GM12878 (cell line): ENCODE data around the gene GIGYF1. TPM values are rescaled to one million over a fixed set of nuclear protein-coding genes. Genes with fewer than 3 reads are reported as not detected.

Experiments
- ATAC-seq: fragments of 200-7000 bp; cut with Tn5 transposase; 3 replicates; pipeline ENCODE4 v1.9.1; 2020; ENCODE audit warnings: mild to moderate bottlenecking, moderate library complexity
- BruUV-seq: library from RNA; stranded (reverse); fragments of 400-500 nt; replicated peaks from 2 replicates; lab custom pipeline; 2021; lab: Mats Ljungman, UMichigan
- CTCF ChIA-PET: fragments of 300-600 bp; sonication (Branson Sonifier 250); formaldehyde crosslinking; extraction: SDS; loops from one replicate; lab custom pipeline; 2021; ENCODE audit warnings: inconsistent platforms; lab: Yijun Ruan, JAX
- POLR2A ChIA-PET: fragments of 350-600 bp; formaldehyde crosslinking; extraction: SDS; loops from one replicate; lab custom pipeline; 2021; ENCODE audit warnings: inconsistent platforms; lab: Charles Lee
- RAD21 ChIA-PET: fragments of 300-600 bp; sonication (Branson Sonifier 250); formaldehyde crosslinking; loops from one replicate; lab custom pipeline; 2023; ENCODE audit warnings: antibody characterized with exemption; ENCODE audit not compliant: unreplicated experiment; lab: Charles Lee
- SMC1A ChIA-PET: fragments of 300-600 bp; sonication (Branson Sonifier 250); formaldehyde crosslinking; loops from one replicate; lab custom pipeline; 2023; ENCODE audit not compliant: unreplicated experiment, uncharacterized antibody; lab: Charles Lee
- DNase-seq: peaks from one replicate; pipeline ENCODE4 v3.0.0-alpha.2; 2011; ENCODE audit warnings: low read depth, low spot score
- FAIRE-seq: peaks from 3 replicates; lab custom pipeline; 2011; peaks lifted over from hg19 to GRCh38; lab: Jason Lieb, UNC
- H2AFZ ChIP-seq: 2 replicates; pipeline ENCODE4 v1.6.0; 2011; ENCODE audit warnings: low read depth, low read length, control low read depth; ENCODE audit not compliant: control insufficient read depth
- H3K27ac ChIP-seq: 2 replicates; pipeline ENCODE4 v1.5.1; 2011; ENCODE audit warnings: control low read depth; ENCODE audit not compliant: control insufficient read depth, insufficient read depth
- H3K27me3 ChIP-seq, 2 experiments: replicated peaks in 1 of 2; 2 replicates each; pipeline versions ENCODE4 v1.6.0 to v1.6.1; 2011; ENCODE audit warnings: low read length in 1 of 2; ENCODE audit not compliant: control insufficient read depth in 2 of 2, insufficient read depth in 2 of 2
- H3K36me3 ChIP-seq, 2 experiments: 2 replicates each; pipeline ENCODE4 v1.5.1; 2011; ENCODE audit warnings: low read length in 1 of 2; ENCODE audit not compliant: control insufficient read depth in 2 of 2, insufficient read depth in 2 of 2
- H3K4me1 ChIP-seq: 2 replicates; pipeline ENCODE4 v1.6.1; 2011; ENCODE audit warnings: mild to moderate bottlenecking, low read length, moderate library complexity, mixed read lengths; ENCODE audit not compliant: control insufficient read depth, insufficient read depth
- H3K4me2 ChIP-seq: 2 replicates; pipeline ENCODE4 v1.6.0; 2011; ENCODE audit warnings: control low read depth; ENCODE audit not compliant: control insufficient read depth, insufficient read depth
- H3K4me3 ChIP-seq: fragments of 200-600 bp; sonication (generic); 2 replicates; pipeline ENCODE4 v1.5.1; 2016
- H3K79me2 ChIP-seq: 2 replicates; pipeline ENCODE4 v1.6.0; 2011; ENCODE audit warnings: low read length; ENCODE audit not compliant: control insufficient read depth, insufficient read depth
- H3K9ac ChIP-seq: 2 replicates; pipeline ENCODE4 v1.8.0; 2011; ENCODE audit warnings: low read length, control low read depth, mixed read lengths; ENCODE audit not compliant: control insufficient read depth, insufficient read depth
- H3K9me3 ChIP-seq: replicated peaks from 3 replicates; pipeline ENCODE4 v1.5.1; 2011; ENCODE audit warnings: mild to moderate bottlenecking, low read length; ENCODE audit not compliant: control insufficient read depth, insufficient read depth
- H4K20me1 ChIP-seq: 2 replicates; pipeline ENCODE4 v1.6.0; 2011; ENCODE audit not compliant: control insufficient read depth, insufficient read depth
- CHD2 ChIP-seq: IDR thresholded peaks from 2 replicates; pipeline ENCODE4 v1.6.1; 2011; ENCODE audit warnings: low read depth, low read length, improper control_type of control experiment, borderline replicate concordance
- E2F4 ChIP-seq: IDR thresholded peaks from 2 replicates; pipeline ENCODE4 v1.6.1; 2012; ENCODE audit warnings: low read depth, low read length, improper control_type of control experiment
- GATAD2B ChIP-seq: fragments of 450-650 bp; conservative IDR thresholded peaks from 2 replicates; pipeline ENCODE4 v1.6.1; 2017; ENCODE audit warnings: low read depth, mild to moderate bottlenecking, moderate library complexity
- HDAC2 ChIP-seq: fragments of 200-600 bp; sonication (generic); IDR thresholded peaks from 2 replicates; pipeline ENCODE4 v1.6.1; 2017
- JUND ChIP-seq: IDR thresholded peaks from 2 replicates; pipeline ENCODE4 v1.6.1; 2012; ENCODE audit warnings: low read depth, mild to moderate bottlenecking, low read length, improper control_type of control experiment, moderate library complexity
- LARP7 ChIP-seq: fragments of 450-650 bp; IDR thresholded peaks from 2 replicates; pipeline ENCODE4 v1.6.1; 2017; ENCODE audit warnings: mild to moderate bottlenecking
- NFXL1 ChIP-seq: fragments of 450-650 bp; IDR thresholded peaks from 2 replicates; pipeline ENCODE4 v1.6.1; 2017; ENCODE audit warnings: antibody characterized with exemption, mild to moderate bottlenecking, borderline replicate concordance
- RELA ChIP-seq: fragments of 450-650 bp; IDR thresholded peaks from 2 replicates; pipeline ENCODE4 v1.8.0; 2014; ENCODE audit warnings: borderline replicate concordance; ENCODE audit not compliant: partially characterized antibody
- SIN3A ChIP-seq: IDR thresholded peaks from 2 replicates; pipeline ENCODE4 v1.6.1; 2012; ENCODE audit warnings: low read depth, low read length, improper control_type of control experiment
- USF1 ChIP-seq: IDR thresholded peaks from 2 replicates; pipeline ENCODE4 v1.6.1; 2011; ENCODE audit warnings: borderline replicate concordance, low read depth, mild to moderate bottlenecking, moderate library complexity, mixed read lengths, low read length; ENCODE audit not compliant: insufficient read depth; ENCODE audit errors: extremely low read length
- ZNF217 ChIP-seq: fragments of 450-650 bp; IDR thresholded peaks from 2 replicates; pipeline ENCODE4 v1.6.1; 2017; ENCODE audit warnings: antibody characterized with exemption, mild to moderate bottlenecking
- WGBS: methylation state at CpG from one replicate; pipeline ENCODE4 v1.1.6; 2016; ENCODE audit warnings: low lambda C conversion rate; ENCODE audit not compliant: insufficient replicate concordance, insufficient coverage; ENCODE audit errors: missing lambda C conversion rate; 5-methylcytosine and 5-hydroxymethylcytosine counted together
- in situ Hi-C: fragments of 300-500 bp; cut with MboI; formaldehyde crosslinking; loops from 9 replicates; pipeline ENCODE4 v1.14.3; 2018; ENCODE audit warnings: mixed read lengths
- intact Hi-C: fragments of 100-400 bp; cut with micrococcal nuclease; formaldehyde crosslinking; loops from one replicate; pipeline ENCODE4 v1.14.2; 2022; ENCODE audit not compliant: unreplicated experiment
- polyA plus RNA-seq, 11 experiments: library from polyadenylated mRNA; depleted of rRNA in 4 of 11; unstranded in 6 of 11; stranded (reverse) in 5 of 11; fragments of >200 nt; fragmentation: Nextera tagmentation in 4 of 11; fragmentation: Illumina TruSeq in 1 of 11; extraction: Ambion mirVana in 4 of 11; extraction: Trizol in 1 of 11; gene quantifications; 1 replicate in 1 of 11; 2 replicates in 10 of 11; pipeline versions ENCODE4 v1.2.1 to v1.2.3, GENCODE V29; 2011 to 2016; ENCODE audit warnings: inconsistent platforms in 2 of 11, missing spikeins in 2 of 11, low read depth in 1 of 11
- total RNA-seq, 4 experiments: library from RNA; depleted of rRNA in 3 of 4; stranded (reverse); fragments of >200 nt in 3 of 4; fragmentation: Illumina TruSeq in 1 of 4; extraction: Trizol in 1 of 4; gene quantifications; 2 replicates each; pipeline versions ENCODE4 v1.2.1 to v1.2.3, GENCODE V29; 2013 to 2021
- TF ChIP-seq, protein P1 (sequence below): IDR thresholded peaks from 2 replicates; pipeline ENCODE4 v1.6.1; 2012; ENCODE audit warnings: low read length, inconsistent platforms
- TF ChIP-seq, protein P2 (sequence below): fragments of 450-650 bp; IDR thresholded peaks from 2 replicates; pipeline ENCODE4 v1.6.1; 2016; ENCODE audit warnings: mild to moderate bottlenecking
- TF ChIP-seq, protein P3 (sequence below): fragments of 450-650 bp; IDR thresholded peaks from 2 replicates; pipeline ENCODE4 v1.6.1; 2014; ENCODE audit warnings: mild to moderate bottlenecking

GIGYF1 gene
- total and polyA plus RNA-seq, 10 of the 15 experiments (the other 5 are each of a cell fraction or from before 2014, with no cell fraction given), result 0.31 to 47.2 (median 9.9) TPM

DNA sequence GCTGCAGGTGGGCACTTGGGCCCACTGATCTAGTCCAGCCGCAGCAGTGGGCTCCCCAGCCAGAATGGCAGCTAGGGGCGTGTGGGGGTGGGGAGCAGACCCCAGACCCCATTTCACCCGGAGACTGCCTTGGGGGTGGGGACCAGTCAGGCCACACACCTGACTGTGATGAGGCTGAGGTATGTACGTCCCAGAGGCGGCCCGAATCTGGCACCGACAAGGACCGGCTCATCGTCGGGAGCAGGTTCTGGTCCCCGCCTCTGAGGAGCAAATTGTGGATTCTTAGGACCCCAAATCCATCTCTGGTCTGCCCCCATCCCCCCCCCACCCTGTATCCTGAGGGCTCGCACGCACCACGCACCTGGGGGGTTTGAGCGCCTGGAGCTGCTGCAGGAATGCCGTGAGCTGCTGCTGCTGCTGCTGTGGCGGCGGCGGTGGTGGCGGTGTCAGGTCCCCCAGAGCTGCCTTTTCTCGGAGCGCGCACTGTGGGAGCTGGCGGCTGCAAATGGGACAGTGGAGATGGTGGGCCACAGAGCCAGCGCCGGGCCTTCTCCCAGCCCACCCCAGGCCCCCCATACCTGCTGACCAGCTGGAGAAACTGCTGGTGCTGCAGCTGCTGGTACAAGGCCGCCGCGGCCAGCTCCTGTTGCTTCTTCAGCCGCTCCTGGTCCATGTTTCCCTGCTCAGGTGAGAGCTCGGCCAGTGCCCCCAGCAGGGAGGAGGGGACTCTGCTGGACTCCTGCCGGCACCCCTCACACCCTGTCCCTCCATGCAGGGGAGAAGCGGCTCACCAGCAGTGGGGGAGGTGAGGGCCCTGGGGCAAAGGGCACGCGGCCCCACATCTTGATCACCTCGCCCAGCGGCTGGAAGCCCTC lies 10.2 kb downstream of the GIGYF1 start:
- in situ Hi-C loops, result loop anchor here (25.0 kb wide), 1 partner anchor 222 kb away; the partner anchor contains the start of gene SPACDR
- H3K36me3 ChIP-seq, result peaks cover 0 to 50% of the 10 kb centered on the region in 2 experiments; a peak in 3 of 4 replicates
- WGBS, result 97% methylated on average over 24 of the region's 37 CpGs

More for the DNA sequence above, 10.2 kb downstream of the GIGYF1 start:
- CTCF ChIA-PET, result interaction anchor here (1.1 to 1.9 kb wide), 2 partner anchors 7 to 22 kb away, joined by 3 to 5 read pairs; partner anchors contain the start of gene POP7
- H4K20me1 ChIP-seq, result no peaks in the 10 kb centered on the region
- peaks cover 6% of the 10 kb centered on the region for H3K79me2 ChIP-seq
- SMC1A ChIA-PET, result no interaction called here
- H3K27ac ChIP-seq, result no peak overlapping the region
- no peak overlapping the region for H2AFZ ChIP-seq
- intact Hi-C loops, result no loop called here
- no TSS peak for BruUV-seq
- no peaks in the 10 kb centered on the region for H3K27me3 ChIP-seq
- TF ChIP-seq, protein P1, sequence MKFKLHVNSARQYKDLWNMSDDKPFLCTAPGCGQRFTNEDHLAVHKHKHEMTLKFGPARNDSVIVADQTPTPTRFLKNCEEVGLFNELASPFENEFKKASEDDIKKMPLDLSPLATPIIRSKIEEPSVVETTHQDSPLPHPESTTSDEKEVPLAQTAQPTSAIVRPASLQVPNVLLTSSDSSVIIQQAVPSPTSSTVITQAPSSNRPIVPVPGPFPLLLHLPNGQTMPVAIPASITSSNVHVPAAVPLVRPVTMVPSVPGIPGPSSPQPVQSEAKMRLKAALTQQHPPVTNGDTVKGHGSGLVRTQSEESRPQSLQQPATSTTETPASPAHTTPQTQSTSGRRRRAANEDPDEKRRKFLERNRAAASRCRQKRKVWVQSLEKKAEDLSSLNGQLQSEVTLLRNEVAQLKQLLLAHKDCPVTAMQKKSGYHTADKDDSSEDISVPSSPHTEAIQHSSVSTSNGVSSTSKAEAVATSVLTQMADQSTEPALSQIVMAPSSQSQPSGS, result no peak
- TF ChIP-seq JUND (no peak), NFXL1 (no peak), HDAC2 (no peak), GATAD2B (no peak), SIN3A (no peak), ZNF217 (no peak), RELA (no peak), E2F4 (no peak), LARP7 (no peak), CHD2 (no peak), USF1 (no peak)
- TF ChIP-seq, protein P2, sequence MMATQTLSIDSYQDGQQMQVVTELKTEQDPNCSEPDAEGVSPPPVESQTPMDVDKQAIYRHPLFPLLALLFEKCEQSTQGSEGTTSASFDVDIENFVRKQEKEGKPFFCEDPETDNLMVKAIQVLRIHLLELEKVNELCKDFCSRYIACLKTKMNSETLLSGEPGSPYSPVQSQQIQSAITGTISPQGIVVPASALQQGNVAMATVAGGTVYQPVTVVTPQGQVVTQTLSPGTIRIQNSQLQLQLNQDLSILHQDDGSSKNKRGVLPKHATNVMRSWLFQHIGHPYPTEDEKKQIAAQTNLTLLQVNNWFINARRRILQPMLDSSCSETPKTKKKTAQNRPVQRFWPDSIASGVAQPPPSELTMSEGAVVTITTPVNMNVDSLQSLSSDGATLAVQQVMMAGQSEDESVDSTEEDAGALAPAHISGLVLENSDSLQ, result no peak
- TF ChIP-seq, protein P3, sequence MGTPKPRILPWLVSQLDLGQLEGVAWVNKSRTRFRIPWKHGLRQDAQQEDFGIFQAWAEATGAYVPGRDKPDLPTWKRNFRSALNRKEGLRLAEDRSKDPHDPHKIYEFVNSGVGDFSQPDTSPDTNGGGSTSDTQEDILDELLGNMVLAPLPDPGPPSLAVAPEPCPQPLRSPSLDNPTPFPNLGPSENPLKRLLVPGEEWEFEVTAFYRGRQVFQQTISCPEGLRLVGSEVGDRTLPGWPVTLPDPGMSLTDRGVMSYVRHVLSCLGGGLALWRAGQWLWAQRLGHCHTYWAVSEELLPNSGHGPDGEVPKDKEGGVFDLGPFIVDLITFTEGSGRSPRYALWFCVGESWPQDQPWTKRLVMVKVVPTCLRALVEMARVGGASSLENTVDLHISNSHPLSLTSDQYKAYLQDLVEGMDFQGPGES, result no peak
- TF ChIP-seq, all 136 proteins: peak for 0
- Histone ChIP-seq H3K4me3 (no peak overlapping the region), H3K4me2 (no peak overlapping the region), H3K9me3 (no peaks in the 10 kb centered on the region), H3K4me1 (no peaks in the 10 kb centered on the region), H3K9ac (no peak overlapping the region)
- DNase-seq (no peak), ATAC-seq (no peak), FAIRE-seq (no peak)
- POLR2A ChIA-PET, result no interaction called here
- RAD21 ChIA-PET, result no interaction called here
